Kidney (tissue), 14 donors: ENCODE measurements around the gene FBXO46. TPM values are rescaled to one million over a fixed set of nuclear protein-coding genes. Genes with fewer than 3 reads are reported as not detected.

ENCODE experiments used
- DNase-seq, 5 donors: peaks; one replicate each; pipeline ENCODE4 v3.0.0-alpha.2; 2013 to 2020
- FAIRE-seq: peaks from 2 replicates; lab custom pipeline; 2012; peaks lifted over from hg19 to GRCh38; lab: Jason Lieb, UNC
- H3K27ac ChIP-seq, 2 donors: one replicate each; pipeline ENCODE4 v1.7.0; 2013; ENCODE audit warnings: low read depth in 2 of 2, low read length in 2 of 2, inconsistent platforms in 1 of 2
- H3K27me3 ChIP-seq: one replicate; pipeline ENCODE4 v1.7.1; 2013; ENCODE audit warnings: low read length, inconsistent platforms; ENCODE audit not compliant: control insufficient read depth, insufficient read depth
- H3K36me3 ChIP-seq, 3 donors: one replicate each; pipeline versions ENCODE4 v1.7.0 to v1.7.1; 2013; ENCODE audit warnings: low read length in 3 of 3, control low read depth in 1 of 3, inconsistent platforms in 1 of 3; ENCODE audit not compliant: insufficient read depth in 3 of 3, control insufficient read depth in 2 of 3
- H3K4me1 ChIP-seq, 3 donors: one replicate each; pipeline versions ENCODE4 v1.7.0 to v1.7.1; 2013; ENCODE audit warnings: low read length in 3 of 3, inconsistent platforms in 1 of 3, low read depth in 1 of 3; ENCODE audit not compliant: control insufficient read depth in 2 of 3, insufficient read depth in 2 of 3
- H3K4me3 ChIP-seq, 3 donors: one replicate each; pipeline versions ENCODE4 v1.7.0 to v1.8.1; 2013; ENCODE audit warnings: low read length in 3 of 3, control low read depth in 1 of 3, inconsistent platforms in 1 of 3
- H3K9ac ChIP-seq, 3 donors: one replicate each; pipeline versions ENCODE4 v1.7.0 to v1.7.1; 2013; ENCODE audit warnings: low read length in 3 of 3, control low read depth in 1 of 3, inconsistent platforms in 1 of 3
- H3K9me3 ChIP-seq, 3 donors: one replicate each; pipeline versions ENCODE4 v1.7.0 to v1.7.1; 2013; ENCODE audit warnings: low read length in 3 of 3, control low read depth in 1 of 3, inconsistent platforms in 1 of 3; ENCODE audit not compliant: control insufficient read depth in 2 of 3, insufficient read depth in 1 of 3
- CTCF ChIP-seq: IDR thresholded peaks from 3 replicates; pipeline ENCODE4 v1.5.1; 2012; ENCODE audit warnings: mild to moderate bottlenecking, moderate library complexity, borderline replicate concordance; ENCODE audit not compliant: insufficient read depth; ENCODE audit errors: extremely low read depth
- intact Hi-C: fragments of 100-400 bp; cut with DNase I; formaldehyde crosslinking; loops from one replicate; pipeline ENCODE4 v1.11.1; 2022
- polyA plus RNA-seq: library from polyadenylated mRNA; stranded (reverse); fragments of 350-450 nt; fragmentation: Illumina TruSeq; extraction: RNeasy Lipid Tissue Mini Kit (QIAGEN cat#74804); gene quantifications from one replicate; pipeline ENCODE4 v1.2.3, GENCODE V29; 2014; ENCODE audit warnings: low read depth, low replicate concordance; ENCODE audit not compliant: insufficient read depth
- total RNA-seq: library from RNA; stranded (reverse); fragmentation: NEBNext Ultra II Directional; extraction: Animal tissue kit (Norgen Biotek cat#: 25700); gene quantifications from one replicate; pipeline ENCODE4 v1.2.1, GENCODE V29; 2021
- donor health status: control.
- donor health status: control.
- donor health status: control.
- donor health status: control.
- donor health status: control.
- donor health status: DM: yes; HTN: yes; CAD: no.
- donor health status: Normal renal cell carcinoma (clear cell type).

Gene FBXO46
- total and polyA plus RNA-seq, 2 donors from 2014 or later: 6.5 to 16.6 TPM

- peak in 1 of 5 donors; percentile 34 for DNase-seq
Observed at GRCh38 chr19:45772130-45772840, 41.6 kb upstream of the FBXO46 start.

GRCh38 chr19:45771311-45771933 lies 40.7 kb upstream of the FBXO46 start:
- Histone ChIP-seq H3K27me3 (no peaks in the 10 kb centered on the region), H3K9me3 (no peaks in the 10 kb centered on the region), H3K4me3 (peak overlapping the region in 2 of 3 donors; percentile 60 to 69), H3K27ac (peak overlapping the region; percentile 92 to 94), H3K9ac (peak overlapping the region in 1 of 3 donors; percentile 82), H3K36me3 (peaks cover 0 to 2% (median 0%) of the 10 kb centered on the region in 3 donors), H3K4me1 (peaks cover 0 to 12% (median 11%) of the 10 kb centered on the region in 3 donors)
- intact Hi-C loops: no loop called here
- FAIRE-seq (no peak), DNase-seq (peak in 3 of 5 donors; percentile 37 to 87 (median 85))
- no peak for TF ChIP-seq CTCF

More at GRCh38 chr19:45772130-45772840, 41.6 kb upstream of the FBXO46 start:
- intact Hi-C loops: no loop called here
- peaks cover 0 to 5% (median 2%) of the 10 kb centered on the region in 3 donors for H3K36me3 ChIP-seq
- no peaks in the 10 kb centered on the region for H3K9me3 ChIP-seq
- peak overlapping the region in 2 of 3 donors; percentile 60 to 69 for H3K4me3 ChIP-seq
- H3K27ac ChIP-seq: peak overlapping the region; percentile 49 to 94
- H3K9ac ChIP-seq: peak overlapping the region in 1 of 3 donors; percentile 82
- FAIRE-seq: no peak
- no peaks in the 10 kb centered on the region for H3K27me3 ChIP-seq
- H3K4me1 ChIP-seq: peaks cover 0 to 12% (median 6%) of the 10 kb centered on the region in 3 donors
- no peak for TF ChIP-seq CTCF

- H3K9me3 ChIP-seq: no peaks in the 10 kb centered on the region
- DNase-seq (peak; percentile 98 to 99 (median 99)), FAIRE-seq (peak; percentile 84)
- peak overlapping the region; percentile 92 to 94 for H3K27ac ChIP-seq
- peak overlapping the region; percentile 57 to 69 (median 58) for H3K4me3 ChIP-seq
- TF ChIP-seq CTCF: peak; percentile 82
- intact Hi-C loops: no loop called here
- no peaks in the 10 kb centered on the region for H3K27me3 ChIP-seq
- H3K4me1 ChIP-seq: peaks cover 0 to 17% (median 12%) of the 10 kb centered on the region in 3 donors
- H3K36me3 ChIP-seq: peaks cover 0 to 2% (median 0%) of the 10 kb centered on the region in 3 donors
- peak overlapping the region in 2 of 3 donors; percentile 27 to 82 for H3K9ac ChIP-seq
Observed at GRCh38 chr19:45770192-45771101, 39.8 kb upstream of the FBXO46 start.
